Cardiac muscle cell (in vitro differentiated cells and primary cell): ENCODE measurements around the gene OR2AG1. TPM values are rescaled to one million over a fixed set of nuclear protein-coding genes. Genes with fewer than 3 reads are reported as not detected.

Experiments
- DNase-seq, 2 donors: peaks; one replicate each; pipeline versions ENCODE4 v3.0.0 to v3.0.0-alpha.2; 2010 to 2017; ENCODE audit warnings: low read depth in 1 of 2, low spot score in 1 of 2
- H3K27ac ChIP-seq: fragments of 200-600 bp; sonication (generic); 2 replicates; pipeline ENCODE4 v1.5.1; 2016
- H3K27me3 ChIP-seq: fragments of 200-600 bp; sonication (generic); 2 replicates; pipeline ENCODE4 v1.6.0; 2016; ENCODE audit warnings: control low read depth
- H3K36me3 ChIP-seq: fragments of 200-600 bp; sonication (generic); 2 replicates; pipeline ENCODE4 v1.5.1; 2016; ENCODE audit warnings: control low read depth
- H3K4me1 ChIP-seq: fragments of 200-600 bp; sonication (generic); 2 replicates; pipeline ENCODE4 v1.8.1; 2017; ENCODE audit warnings: low read depth, mild to moderate bottlenecking, mixed run types
- H3K4me3 ChIP-seq: fragments of 200-600 bp; sonication (generic); 2 replicates; pipeline ENCODE4 v1.5.1; 2016; ENCODE audit warnings: mild to moderate bottlenecking
- H3K9me3 ChIP-seq: fragments of 200-600 bp; sonication (generic); 2 replicates; pipeline ENCODE4 v1.5.1; 2017; ENCODE audit warnings: low read depth, mild to moderate bottlenecking, control low read depth
- CTCF ChIP-seq: IDR thresholded peaks from 2 replicates; pipeline ENCODE4 v1.5.1; 2012; ENCODE audit warnings: low read depth, mild to moderate bottlenecking, low read length
- polyA plus RNA-seq: library from polyadenylated mRNA; unstranded; fragments of >200 nt; fragmentation: Nextera tagmentation; extraction: Ambion mirVana; gene quantifications from 2 replicates; pipeline ENCODE4 v1.2.1, GENCODE V29; 2016
- total RNA-seq: library from RNA; depleted of rRNA; stranded (reverse); fragments of >200 nt; gene quantifications from 2 replicates; pipeline ENCODE4 v1.2.3, GENCODE V29; 2016

OR2AG1 gene
- total and polyA plus RNA-seq, 2 experiments from 2014 or later: 0.09 TPM; not detected in 1

GRCh38 chr11:6818967-6819366, 36.1 kb downstream of the OR2AG1 start:
- Histone ChIP-seq H3K4me3 (no peak overlapping the region), H3K27ac (no peak overlapping the region), H3K27me3 (no peaks in the 10 kb centered on the region), H3K4me1 (no peaks in the 10 kb centered on the region), H3K36me3 (no peaks in the 10 kb centered on the region), H3K9me3 (no peaks in the 10 kb centered on the region)
- no peak for TF ChIP-seq CTCF
- DNase-seq: no peak

GRCh38 chr11:6824136-6824823, 41.5 kb downstream of the OR2AG1 start:
- H3K27ac ChIP-seq: no peak overlapping the region
- TF ChIP-seq CTCF: no peak
- H3K36me3 ChIP-seq: no peaks in the 10 kb centered on the region
- H3K4me3 ChIP-seq: no peak overlapping the region
- no peak for DNase-seq
- H3K9me3 ChIP-seq: no peaks in the 10 kb centered on the region
- no peaks in the 10 kb centered on the region for H3K4me1 ChIP-seq
- H3K27me3 ChIP-seq: no peaks in the 10 kb centered on the region

- TF ChIP-seq CTCF: no peak
- no peaks in the 10 kb centered on the region for H3K4me1 ChIP-seq
- no peak overlapping the region for H3K27ac ChIP-seq
- H3K9me3 ChIP-seq: no peaks in the 10 kb centered on the region
- H3K36me3 ChIP-seq: no peaks in the 10 kb centered on the region
- no peak overlapping the region for H3K4me3 ChIP-seq
- no peak for DNase-seq
- H3K27me3 ChIP-seq: no peaks in the 10 kb centered on the region
Measured at GRCh38 chr11:6825231-6825744, 42.5 kb downstream of the OR2AG1 start.

DNA sequence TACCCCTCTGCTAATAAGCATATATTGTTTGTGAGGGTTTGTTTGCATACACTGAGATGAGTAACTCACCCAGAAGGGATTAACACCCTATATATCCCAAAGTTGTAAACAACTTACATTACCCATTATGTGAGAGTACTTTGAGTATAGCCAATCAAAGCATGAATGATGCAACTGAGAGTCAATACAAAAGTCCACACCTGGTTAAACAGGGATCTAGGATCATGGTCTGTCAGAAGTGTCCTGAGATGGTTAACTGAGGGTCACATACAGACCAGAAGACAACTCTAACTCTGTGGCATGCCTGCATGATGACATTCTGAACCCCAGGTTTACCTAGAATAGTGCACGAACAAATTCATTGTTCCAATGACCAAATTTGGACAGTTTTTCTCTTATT, 45.3 kb downstream of the OR2AG1 start:
- Histone ChIP-seq H3K27me3 (no peaks in the 10 kb centered on the region), H3K36me3 (no peaks in the 10 kb centered on the region), H3K4me3 (no peak overlapping the region), H3K9me3 (no peaks in the 10 kb centered on the region), H3K4me1 (no peaks in the 10 kb centered on the region), H3K27ac (no peak overlapping the region)
- no peak for TF ChIP-seq CTCF
- DNase-seq: no peak

DNA sequence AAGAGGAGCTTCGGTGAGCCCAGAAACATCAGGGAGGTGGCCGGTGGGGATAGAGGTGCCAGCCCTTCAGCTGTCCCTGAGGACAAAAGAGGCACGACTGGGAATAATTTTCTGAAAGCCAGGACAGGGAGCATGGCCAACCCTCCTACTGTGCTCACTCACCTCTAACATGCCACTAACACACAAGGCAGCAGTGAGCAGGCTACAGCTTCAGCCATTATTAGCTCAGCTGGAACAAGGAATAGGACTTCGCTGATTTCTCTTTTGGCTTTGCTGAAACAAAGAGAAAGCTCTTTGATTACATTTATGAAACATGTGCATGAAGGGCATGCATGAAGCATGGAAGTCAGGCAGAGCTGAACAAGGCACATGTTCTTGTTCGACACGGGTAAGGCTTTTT, 50.5 kb downstream of the OR2AG1 start:
- TF ChIP-seq CTCF: no peak
- H3K9me3 ChIP-seq: no peaks in the 10 kb centered on the region
- no peaks in the 10 kb centered on the region for H3K27me3 ChIP-seq
- no peaks in the 10 kb centered on the region for H3K36me3 ChIP-seq
- DNase-seq: no peak
- no peak overlapping the region for H3K27ac ChIP-seq
- H3K4me3 ChIP-seq: no peak overlapping the region
- H3K4me1 ChIP-seq: no peaks in the 10 kb centered on the region
